ENCODE results near the gene BPHL. TPM values are rescaled to one million over a fixed set of nuclear protein-coding genes. Genes with fewer than 3 reads are reported as not detected.

BPHL gene
- total and polyA plus RNA-seq, 2 experiments from 2014 or later = 22.8 to 45.5 TPM

GRCh38 chr6:3143158-3143557 is 24.6 kb downstream of the BPHL start (continued):
- TF ChIP-seq, protein P1, sequence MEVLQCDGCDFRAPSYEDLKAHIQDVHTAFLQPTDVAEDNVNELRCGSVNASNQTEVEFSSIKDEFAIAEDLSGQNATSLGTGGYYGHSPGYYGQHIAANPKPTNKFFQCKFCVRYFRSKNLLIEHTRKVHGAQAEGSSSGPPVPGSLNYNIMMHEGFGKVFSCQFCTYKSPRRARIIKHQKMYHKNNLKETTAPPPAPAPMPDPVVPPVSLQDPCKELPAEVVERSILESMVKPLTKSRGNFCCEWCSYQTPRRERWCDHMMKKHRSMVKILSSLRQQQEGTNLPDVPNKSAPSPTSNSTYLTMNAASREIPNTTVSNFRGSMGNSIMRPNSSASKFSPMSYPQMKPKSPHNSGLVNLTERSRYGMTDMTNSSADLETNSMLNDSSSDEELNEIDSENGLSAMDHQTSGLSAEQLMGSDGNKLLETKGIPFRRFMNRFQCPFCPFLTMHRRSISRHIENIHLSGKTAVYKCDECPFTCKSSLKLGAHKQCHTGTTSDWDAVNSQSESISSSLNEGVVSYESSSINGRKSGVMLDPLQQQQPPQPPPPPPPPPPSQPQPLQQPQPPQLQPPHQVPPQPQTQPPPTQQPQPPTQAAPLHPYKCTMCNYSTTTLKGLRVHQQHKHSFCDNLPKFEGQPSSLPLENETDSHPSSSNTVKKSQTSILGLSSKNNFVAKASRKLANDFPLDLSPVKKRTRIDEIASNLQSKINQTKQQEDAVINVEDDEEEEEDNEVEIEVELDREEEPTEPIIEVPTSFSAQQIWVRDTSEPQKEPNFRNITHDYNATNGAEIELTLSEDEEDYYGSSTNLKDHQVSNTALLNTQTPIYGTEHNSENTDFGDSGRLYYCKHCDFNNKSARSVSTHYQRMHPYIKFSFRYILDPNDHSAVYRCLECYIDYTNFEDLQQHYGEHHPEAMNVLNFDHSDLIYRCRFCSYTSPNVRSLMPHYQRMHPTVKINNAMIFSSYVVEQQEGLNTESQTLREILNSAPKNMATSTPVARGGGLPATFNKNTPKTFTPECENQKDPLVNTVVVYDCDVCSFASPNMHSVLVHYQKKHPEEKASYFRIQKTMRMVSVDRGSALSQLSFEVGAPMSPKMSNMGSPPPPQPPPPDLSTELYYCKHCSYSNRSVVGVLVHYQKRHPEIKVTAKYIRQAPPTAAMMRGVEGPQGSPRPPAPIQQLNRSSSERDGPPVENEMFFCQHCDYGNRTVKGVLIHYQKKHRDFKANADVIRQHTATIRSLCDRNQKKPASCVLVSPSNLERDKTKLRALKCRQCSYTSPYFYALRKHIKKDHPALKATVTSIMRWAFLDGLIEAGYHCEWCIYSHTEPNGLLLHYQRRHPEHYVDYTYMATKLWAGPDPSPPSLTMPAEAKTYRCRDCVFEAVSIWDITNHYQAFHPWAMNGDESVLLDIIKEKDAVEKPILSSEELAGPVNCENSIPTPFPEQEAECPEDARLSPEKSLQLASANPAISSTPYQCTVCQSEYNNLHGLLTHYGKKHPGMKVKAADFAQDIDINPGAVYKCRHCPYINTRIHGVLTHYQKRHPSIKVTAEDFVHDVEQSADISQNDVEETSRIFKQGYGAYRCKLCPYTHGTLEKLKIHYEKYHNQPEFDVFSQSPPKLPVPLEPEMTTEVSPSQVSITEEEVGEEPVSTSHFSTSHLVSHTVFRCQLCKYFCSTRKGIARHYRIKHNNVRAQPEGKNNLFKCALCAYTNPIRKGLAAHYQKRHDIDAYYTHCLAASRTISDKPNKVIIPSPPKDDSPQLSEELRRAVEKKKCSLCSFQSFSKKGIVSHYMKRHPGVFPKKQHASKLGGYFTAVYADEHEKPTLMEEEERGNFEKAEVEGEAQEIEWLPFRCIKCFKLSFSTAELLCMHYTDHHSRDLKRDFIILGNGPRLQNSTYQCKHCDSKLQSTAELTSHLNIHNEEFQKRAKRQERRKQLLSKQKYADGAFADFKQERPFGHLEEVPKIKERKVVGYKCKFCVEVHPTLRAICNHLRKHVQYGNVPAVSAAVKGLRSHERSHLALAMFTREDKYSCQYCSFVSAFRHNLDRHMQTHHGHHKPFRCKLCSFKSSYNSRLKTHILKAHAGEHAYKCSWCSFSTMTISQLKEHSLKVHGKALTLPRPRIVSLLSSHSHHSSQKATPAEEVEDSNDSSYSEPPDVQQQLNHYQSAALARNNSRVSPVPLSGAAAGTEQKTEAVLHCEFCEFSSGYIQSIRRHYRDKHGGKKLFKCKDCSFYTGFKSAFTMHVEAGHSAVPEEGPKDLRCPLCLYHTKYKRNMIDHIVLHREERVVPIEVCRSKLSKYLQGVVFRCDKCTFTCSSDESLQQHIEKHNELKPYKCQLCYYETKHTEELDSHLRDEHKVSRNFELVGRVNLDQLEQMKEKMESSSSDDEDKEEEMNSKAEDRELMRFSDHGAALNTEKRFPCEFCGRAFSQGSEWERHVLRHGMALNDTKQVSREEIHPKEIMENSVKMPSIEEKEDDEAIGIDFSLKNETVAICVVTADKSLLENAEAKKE (CRISPR knock-in tag; IDR thresholded peaks at IDR 0.05) = no peak
- TF ChIP-seq ZNF331 (CRISPR knock-in tag; IDR thresholded peaks at IDR 0.05; ENCODE audit: low read depth) (no peak), NANOG (IDR thresholded peaks at IDR 0.05; ENCODE audit: borderline replicate concordance) (no peak), STAT1 (IDR thresholded peaks at IDR 0.05; ENCODE audit: unreplicated experiment) (no peak), REST (IDR thresholded peaks at IDR 0.05; ENCODE audit: unreplicated experiment) (no peak), ZNF114 (CRISPR knock-in tag; IDR thresholded peaks at IDR 0.05) (no peak)

GRCh38 chr6:3144571-3144970 is 26.1 kb downstream of the BPHL start:
- peak overlapping the region; percentile 74 for H3K27ac Mint-ChIP-seq
- Histone ChIP-seq H3K4me3 (no peak overlapping the region), H3K4me1 (ENCODE audit: insufficient read depth) (peaks cover 15% of the 10 kb centered on the region), H3F3A (replicated peaks; ENCODE audit: low read depth) (peaks cover 12% of the 10 kb centered on the region; the same call in 1 of the 2 replicates), H3K79me2 (replicated peaks; ENCODE audit: insufficient read depth) (no peaks in the 10 kb centered on the region; the same call in 1 of the 2 replicates), H4K20me1 (replicated peaks; ENCODE audit: insufficient read depth) (no peaks in the 10 kb centered on the region), H3K9me2 (ENCODE audit: insufficient read depth) (no peaks in the 10 kb centered on the region), H3K36me3 (ENCODE audit: insufficient read depth) (peaks cover 13% of the 10 kb centered on the region), H3K27ac (ENCODE audit: low read depth) (no peak overlapping the region), H3K4me2 (no peak overlapping the region), H3K27me3 (ENCODE audit: insufficient read depth) (no peaks in the 10 kb centered on the region), H2AFZ (no peak overlapping the region)
- peaks cover 16% of the 10 kb centered on the region for H3K27me3 Mint-ChIP-seq (ENCODE audit: insufficient read depth, low read depth, poor library complexity)
- H3K4me1 Mint-ChIP-seq = peaks cover 20% of the 10 kb centered on the region
- H3K9me3 Mint-ChIP-seq = peaks cover 9% of the 10 kb centered on the region
- peaks cover 72% of the 10 kb centered on the region for H3K36me3 Mint-ChIP-seq (ENCODE audit: low read depth)
- H3K4me3 Mint-ChIP-seq = no peak overlapping the region
- ATAC-seq = no peak
- no peak for DNase-seq (ENCODE audit: low spot score)
- TF ChIP-seq POLR2AphosphoS5 (IDR thresholded peaks at IDR 0.05; ENCODE audit: low read depth) = no peak
- TF ChIP-seq, protein P1 (CRISPR knock-in tag; IDR thresholded peaks at IDR 0.05) = no peak
